ENCODE results near the gene GLS.

The GLS gene

DNA sequence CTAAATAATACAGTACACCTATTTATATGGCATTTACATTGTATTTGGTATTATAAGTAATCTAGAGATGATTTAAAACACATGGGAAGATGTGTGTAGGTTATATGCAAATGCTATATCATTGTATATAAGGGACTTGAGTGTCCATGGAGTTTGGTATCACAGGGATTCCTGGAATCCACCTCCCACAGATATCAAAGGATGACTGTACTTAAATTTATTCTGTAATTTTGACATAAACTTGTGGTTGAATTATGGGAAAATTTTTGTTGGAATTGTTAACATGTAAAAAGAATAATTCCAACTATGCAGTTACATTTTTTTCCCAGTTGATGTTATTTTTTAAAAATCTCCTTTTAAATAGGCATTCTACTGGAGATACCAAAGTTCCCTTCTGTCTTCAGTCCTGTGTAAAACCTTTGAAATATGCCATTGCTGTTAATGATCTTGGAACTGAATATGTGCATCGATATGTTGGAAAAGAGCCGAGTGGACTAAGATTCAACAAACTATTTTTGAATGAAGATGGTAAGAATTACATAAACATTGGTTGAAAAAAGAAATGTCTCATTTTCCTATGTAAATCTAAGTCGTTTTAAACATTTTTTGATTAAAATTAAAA, 24.1 kb downstream of the GLS start:
- no peak overlapping the region for H3K27ac ChIP-seq
- no peak for TF ChIP-seq ZFX (IDR thresholded peaks at IDR 0.05; ENCODE audit: borderline replicate concordance)

DNA sequence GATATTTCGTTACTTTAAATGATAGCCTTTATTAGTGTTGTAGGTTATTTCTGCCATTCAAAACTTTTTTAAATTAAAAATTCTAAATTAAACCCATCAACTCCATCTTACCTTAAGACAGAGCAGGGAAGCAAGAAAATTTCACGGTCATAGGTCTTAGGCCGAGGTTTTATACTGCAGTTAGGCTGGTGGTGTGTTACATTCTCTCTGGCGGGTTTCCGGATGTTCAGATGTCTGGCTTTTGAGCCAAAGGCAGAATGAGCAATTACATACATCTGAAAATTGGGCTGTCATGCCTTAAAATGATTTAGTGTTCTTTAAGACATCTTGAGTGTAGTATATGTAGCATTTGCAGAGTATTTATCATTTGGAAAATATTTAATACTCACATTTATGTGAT, 27.9 kb downstream of the GLS start:
- TF ChIP-seq ZFX (IDR thresholded peaks at IDR 0.05; ENCODE audit: borderline replicate concordance), result no peak
- TF ChIP-seq, protein P1, sequence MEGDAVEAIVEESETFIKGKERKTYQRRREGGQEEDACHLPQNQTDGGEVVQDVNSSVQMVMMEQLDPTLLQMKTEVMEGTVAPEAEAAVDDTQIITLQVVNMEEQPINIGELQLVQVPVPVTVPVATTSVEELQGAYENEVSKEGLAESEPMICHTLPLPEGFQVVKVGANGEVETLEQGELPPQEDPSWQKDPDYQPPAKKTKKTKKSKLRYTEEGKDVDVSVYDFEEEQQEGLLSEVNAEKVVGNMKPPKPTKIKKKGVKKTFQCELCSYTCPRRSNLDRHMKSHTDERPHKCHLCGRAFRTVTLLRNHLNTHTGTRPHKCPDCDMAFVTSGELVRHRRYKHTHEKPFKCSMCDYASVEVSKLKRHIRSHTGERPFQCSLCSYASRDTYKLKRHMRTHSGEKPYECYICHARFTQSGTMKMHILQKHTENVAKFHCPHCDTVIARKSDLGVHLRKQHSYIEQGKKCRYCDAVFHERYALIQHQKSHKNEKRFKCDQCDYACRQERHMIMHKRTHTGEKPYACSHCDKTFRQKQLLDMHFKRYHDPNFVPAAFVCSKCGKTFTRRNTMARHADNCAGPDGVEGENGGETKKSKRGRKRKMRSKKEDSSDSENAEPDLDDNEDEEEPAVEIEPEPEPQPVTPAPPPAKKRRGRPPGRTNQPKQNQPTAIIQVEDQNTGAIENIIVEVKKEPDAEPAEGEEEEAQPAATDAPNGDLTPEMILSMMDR (IDR thresholded peaks at IDR 0.05), result no peak
- H3K27ac ChIP-seq, result no peak overlapping the region

DNA sequence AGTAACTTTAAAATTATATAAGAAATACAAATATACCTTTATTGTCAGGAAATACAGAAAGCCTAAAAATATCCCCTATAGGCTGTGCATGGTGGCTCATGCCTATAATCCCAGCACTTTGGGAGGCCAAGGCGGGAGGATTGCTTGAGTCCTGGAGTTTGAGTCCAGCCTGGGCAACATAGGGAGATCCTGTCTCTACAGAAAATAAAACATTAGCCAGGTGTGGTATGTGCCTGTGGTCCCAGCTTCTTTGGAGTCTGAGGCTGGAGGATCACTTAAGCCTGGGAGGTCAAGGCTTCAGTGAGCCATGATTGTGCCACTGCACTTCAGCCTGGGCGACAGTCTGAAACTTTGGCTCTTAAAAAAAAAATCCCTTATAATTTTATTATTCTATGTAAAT, 29.1 kb downstream of the GLS start:
- TF ChIP-seq, protein P1 (IDR thresholded peaks at IDR 0.05), result no peak
- TF ChIP-seq ZFX (IDR thresholded peaks at IDR 0.05; ENCODE audit: borderline replicate concordance), result no peak

DNA sequence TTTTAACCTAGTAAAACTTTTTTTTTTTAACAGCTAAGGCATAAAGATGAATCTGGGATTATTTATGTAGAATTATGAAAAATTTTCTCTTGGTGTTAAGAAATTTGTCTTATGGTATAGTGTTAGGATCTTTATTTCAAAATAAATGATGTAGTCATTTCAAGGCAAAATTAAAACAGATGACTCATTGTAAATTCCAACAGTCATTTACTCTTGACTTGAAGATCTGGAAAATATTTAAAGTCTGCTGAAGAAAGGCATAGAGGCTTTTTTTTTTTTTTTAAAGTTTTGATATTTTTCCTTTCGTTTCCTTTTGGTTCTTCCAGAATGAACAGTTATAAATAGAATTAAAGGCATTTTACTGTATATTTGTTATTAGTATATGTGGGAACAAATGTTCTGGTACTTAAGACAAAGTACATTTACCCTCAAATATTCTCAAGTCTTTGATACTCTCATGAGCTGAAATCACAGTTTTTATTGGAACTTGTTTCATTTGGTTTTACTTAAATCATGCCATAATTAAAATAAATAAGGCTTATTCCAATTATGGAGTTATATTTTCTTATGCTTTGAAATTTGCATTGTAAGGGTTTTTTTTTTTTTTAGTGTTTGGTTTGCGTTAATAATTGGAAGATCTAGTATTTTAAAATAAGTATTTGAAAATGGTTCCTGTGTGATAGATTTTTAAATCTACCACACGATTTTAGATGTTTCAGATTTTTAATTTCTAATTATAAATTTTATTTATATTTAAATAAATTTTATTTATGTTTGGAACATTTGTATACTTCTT, 29.9 kb downstream of the GLS start:
- no peak for TF ChIP-seq ZFX (IDR thresholded peaks at IDR 0.05; ENCODE audit: borderline replicate concordance)
- TF ChIP-seq, protein P1 (IDR thresholded peaks at IDR 0.05), result no peak
- no peak overlapping the region for H3K27ac ChIP-seq

More for the DNA sequence above, 29.1 kb downstream of the GLS start:
- no peak overlapping the region for H3K27ac ChIP-seq

DNA sequence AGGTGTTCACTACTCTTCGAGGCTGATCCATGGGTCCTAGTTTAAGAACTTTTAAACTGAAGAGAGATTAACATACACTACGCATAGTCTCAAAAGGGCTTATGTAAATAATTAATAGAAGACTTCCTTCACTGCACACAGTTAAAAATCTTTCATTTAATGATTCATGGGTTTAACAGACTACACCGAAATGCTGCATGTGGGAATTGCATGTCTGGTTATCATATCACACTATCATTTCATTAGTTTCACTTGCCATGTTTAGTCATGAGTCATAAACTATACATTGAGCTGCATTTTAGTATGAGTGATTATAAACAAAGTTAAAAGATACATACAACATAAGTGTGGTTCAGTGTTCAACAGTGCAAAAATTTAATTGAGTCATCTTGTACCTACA, 31.2 kb downstream of the GLS start:
- TF ChIP-seq, protein P1 (IDR thresholded peaks at IDR 0.05), result no peak
- TF ChIP-seq ZFX (IDR thresholded peaks at IDR 0.05; ENCODE audit: borderline replicate concordance), result no peak
- no peak overlapping the region for H3K27ac ChIP-seq

DNA sequence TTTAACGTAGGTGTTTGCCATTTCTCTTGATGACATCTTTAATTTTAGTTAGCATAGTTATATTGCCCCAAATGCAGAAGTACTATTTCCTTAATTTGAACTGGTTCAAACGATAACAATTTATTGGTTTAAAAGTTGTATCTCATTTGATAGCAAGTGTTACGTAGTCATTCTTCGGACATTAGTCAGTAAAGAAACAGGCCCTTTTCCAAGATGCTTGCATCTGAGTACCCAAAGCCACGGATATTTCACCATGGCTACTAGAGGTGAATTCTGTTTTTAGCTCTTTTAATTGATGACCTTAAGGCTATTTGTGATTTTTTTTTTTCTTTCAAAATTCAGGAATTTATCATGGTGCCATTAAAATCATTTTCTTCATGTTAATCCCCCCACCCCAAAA, 32.1 kb downstream of the GLS start:
- no peak overlapping the region for H3K27ac ChIP-seq
- TF ChIP-seq ZFX (IDR thresholded peaks at IDR 0.05; ENCODE audit: borderline replicate concordance), result no peak
- TF ChIP-seq, protein P1 (IDR thresholded peaks at IDR 0.05), result no peak

DNA sequence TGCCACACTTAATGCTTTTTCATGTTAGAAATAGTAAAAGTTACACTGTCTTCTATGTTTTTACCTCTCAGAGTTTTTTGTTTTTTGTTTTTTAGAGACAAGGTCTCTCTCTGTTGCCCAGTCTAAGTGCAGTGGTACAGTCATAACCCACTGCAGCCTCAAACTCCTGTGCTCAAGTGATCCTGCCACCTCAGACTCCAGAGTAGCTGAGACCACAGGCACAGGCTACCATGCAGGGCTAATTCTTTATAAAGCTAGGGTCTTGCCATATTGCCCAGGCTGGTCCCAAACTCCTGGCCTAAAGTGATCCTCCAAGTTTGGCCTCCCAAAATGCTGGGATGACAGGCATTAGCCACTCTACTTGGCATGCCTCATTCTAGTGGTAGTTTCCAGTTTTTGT, 33.1 kb downstream of the GLS start:
- H3K27ac ChIP-seq, result no peak overlapping the region
- no peak for TF ChIP-seq ZFX (IDR thresholded peaks at IDR 0.05; ENCODE audit: borderline replicate concordance)
- TF ChIP-seq, protein P1 (IDR thresholded peaks at IDR 0.05), result no peak

All from 22Rv1 (cell line).